ENCODE measurements around the gene MGST2. TPM values are rescaled to one million over a fixed set of nuclear protein-coding genes. Genes with fewer than 3 reads are reported as not detected.

Gene MGST2
- total RNA-seq, 8 experiments from 2014 or later = 4.9 to 44.0 (median 9.1) TPM

DNA sequence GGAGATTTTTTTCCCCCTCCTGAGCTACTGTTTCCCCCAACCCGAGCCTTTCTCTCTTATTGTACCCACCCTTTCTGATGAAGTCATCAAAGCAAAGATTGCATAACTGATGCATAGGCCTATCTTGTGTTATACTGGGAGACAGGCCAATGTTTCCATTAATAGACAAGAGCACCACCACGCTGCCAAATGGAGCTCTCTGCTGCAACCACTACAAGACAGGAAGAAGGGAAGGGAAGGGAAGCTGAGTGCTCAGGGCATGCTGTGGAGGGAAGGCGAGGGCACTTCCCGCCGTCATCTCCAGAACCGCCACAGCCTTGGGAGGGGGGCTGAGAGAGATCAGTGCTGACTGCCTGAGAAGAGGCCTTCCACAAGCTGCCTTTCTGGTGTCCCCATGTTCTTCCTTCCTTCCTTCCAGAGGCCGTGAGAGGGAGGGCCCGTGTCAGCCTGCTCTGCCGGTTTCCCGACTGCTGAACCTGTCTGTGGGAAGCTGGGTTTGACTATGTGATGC, 75.0 kb downstream of the MGST2 start:
- in situ Hi-C loops (cut with MboI; ENCODE audit: low pct_unique_long_range_greater_than_20kb in 2 of 9, low sequenced_read_pairs in 9 of 9, unreplicated experiment in 9 of 9) = loop anchor here in 4 of 9 experiments (25.0 kb wide), 4 partner anchors 247 to 522 kb away; partner anchors contain the start of gene MAML3 (in 1 of the 4)
- Histone ChIP-seq H3K4me3 (no peak overlapping the region), H3K4me1 (replicated peaks in 1 of 2) (peaks cover 31 to 45% of the 10 kb centered on the region in 2 donors), H3K27ac (peak overlapping the region; percentile 55 to 76)
- peak; percentile 70 to 96 (median 82) for ATAC-seq (replicated peaks in 6 of 8)
- 0 to 84% (median 73%) methylated on average over 1 to 10 of the region's 10 CpGs; no CpG with 5 or more reads in 4 of the 10 experiments for WGBS, 10 experiments

DNA sequence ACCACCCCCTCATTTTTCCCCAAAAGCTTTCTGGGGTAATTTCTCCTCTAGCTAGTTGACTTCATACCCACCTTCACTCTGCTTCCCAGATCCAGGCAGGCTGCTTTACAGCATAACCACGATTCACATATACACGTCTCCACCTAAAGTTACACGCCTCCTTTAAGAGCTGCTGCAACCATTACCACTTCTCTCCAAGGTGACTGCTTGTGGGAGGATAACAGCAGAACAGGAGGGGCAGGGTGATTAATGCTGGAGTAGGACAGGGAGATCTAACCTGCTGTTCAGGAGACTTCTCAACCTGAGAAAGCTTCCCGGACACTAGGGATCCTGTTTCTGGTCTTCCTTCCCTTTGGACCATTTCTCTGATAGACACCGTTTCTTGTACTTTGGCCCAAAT, 77.4 kb downstream of the MGST2 start:
- Histone ChIP-seq H3K27ac (no peak overlapping the region), H3K4me1 (replicated peaks in 1 of 2) (peaks cover 33 to 52% of the 10 kb centered on the region in 2 donors), H3K4me3 (no peak overlapping the region)
- in situ Hi-C loops (cut with MboI; ENCODE audit: low pct_unique_long_range_greater_than_20kb in 2 of 9, low sequenced_read_pairs in 9 of 9, unreplicated experiment in 9 of 9) = loop anchor here in 4 of 9 experiments (25.0 kb wide), 4 partner anchors 244 to 519 kb away; partner anchors contain the start of gene MAML3 (in 1 of the 4)
- 70 to 100% (median 90%) methylated on average over 1 to 5 of the region's 5 CpGs; no CpG with 5 or more reads in 3 of the 10 experiments for WGBS, 10 experiments
- no peak for ATAC-seq (replicated peaks in 6 of 8)

DNA sequence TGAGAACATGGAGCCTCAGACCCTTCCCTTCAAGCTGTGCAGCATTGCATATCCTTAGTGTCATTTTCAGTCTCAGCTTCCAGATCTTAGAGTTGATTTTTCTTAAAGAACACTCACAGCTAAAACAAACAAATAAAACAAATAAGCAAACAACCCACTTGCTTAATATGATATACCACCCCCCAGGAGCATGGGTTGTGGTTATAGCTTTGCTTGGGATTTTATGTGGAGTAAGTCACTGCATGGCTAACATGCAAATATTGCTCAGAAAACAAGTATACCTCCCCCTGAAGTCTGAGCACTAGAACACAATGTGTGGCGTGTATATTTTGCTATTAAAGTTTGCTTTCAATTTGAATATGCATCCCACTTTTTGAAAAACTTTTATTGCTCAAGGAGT, 78.6 kb downstream of the MGST2 start:
- peak in 1 of 8 experiments; percentile 8 for ATAC-seq (replicated peaks in 6 of 8)
- H3K27ac ChIP-seq = no peak overlapping the region
- in situ Hi-C loops (cut with MboI; ENCODE audit: low pct_unique_long_range_greater_than_20kb in 2 of 9, low sequenced_read_pairs in 9 of 9, unreplicated experiment in 9 of 9) = loop anchor here in 4 of 9 experiments (25.0 kb wide), 4 partner anchors 243 to 518 kb away; partner anchors contain the start of gene MAML3 (in 1 of the 4)
- 0 to 100% (median 94%) methylated on average over 1 of the region's 1 CpG; no CpG with 5 or more reads in 4 of the 10 experiments for WGBS, 10 experiments
- H3K4me1 ChIP-seq (replicated peaks in 1 of 2) = peaks cover 33 to 56% of the 10 kb centered on the region in 2 donors
- no peak overlapping the region for H3K4me3 ChIP-seq

DNA sequence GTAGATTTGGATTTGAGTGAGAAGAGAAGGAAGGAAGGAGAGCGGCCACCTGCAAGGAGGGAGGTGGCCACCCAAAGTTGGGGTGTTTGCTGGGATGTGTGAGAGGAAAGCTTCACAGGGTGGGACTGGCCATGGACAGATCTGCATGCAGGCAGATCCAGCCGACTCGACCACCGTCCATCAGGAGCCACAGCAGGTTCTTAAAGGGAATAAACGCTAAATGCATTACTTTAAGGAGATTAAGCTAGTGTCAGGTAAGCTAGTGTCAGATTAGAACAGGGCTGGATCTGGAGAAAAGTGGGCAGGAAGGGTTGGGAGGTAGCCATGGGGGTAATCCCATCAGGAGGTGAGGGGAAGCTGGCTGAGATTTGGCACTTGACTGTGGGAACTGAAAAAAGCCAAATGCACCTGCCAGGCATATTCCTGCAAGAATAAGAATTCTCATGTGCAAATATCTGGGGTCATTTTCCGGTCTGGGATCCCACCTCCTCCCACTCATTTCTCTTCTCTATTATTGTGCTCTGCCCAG, 79.6 kb downstream of the MGST2 start:
- ATAC-seq (replicated peaks in 6 of 8) = no peak

DNA sequence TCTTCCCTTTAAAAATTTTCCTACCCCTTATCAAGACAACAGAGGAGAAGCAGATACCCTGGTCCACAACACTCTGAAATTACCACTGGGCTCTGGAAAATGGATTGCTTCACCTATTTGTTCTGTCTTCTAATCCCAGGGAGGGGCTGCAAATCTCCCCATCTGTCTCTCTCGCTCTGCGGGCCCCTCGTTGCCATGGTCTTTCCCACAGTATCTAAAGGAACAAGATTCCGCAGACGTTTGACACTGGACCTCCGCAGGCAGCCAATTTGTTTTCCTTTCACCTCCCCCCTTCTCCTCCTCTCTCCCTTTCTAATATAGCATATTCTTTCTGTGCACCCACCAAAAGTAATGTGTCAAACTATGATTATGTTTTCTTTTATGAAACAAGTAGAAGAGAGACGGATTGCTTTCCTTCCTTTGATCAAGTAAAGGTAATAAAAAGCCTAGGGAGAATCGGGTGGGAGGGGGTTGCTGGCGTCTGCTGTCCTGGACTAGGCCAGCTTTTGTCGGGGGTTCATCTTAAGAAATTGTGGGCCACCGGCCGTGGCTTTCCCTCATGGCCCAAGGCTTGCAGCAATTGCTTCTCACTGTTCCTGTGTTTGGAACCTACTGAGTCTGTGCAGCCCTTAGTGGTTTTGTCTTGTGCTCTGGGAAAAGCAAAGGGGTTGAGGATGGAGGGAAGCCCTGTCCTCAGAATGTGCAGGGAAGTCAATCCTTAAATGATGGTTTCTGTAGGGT, 81.0 kb downstream of the MGST2 start:
- Histone ChIP-seq H3K4me3 (peak overlapping the region in 3 of 5 donors; percentile 2 to 11 (median 5)), H3K27ac (peak overlapping the region; percentile 44 to 46), H3K4me1 (replicated peaks in 1 of 2) (peaks cover 25 to 52% of the 10 kb centered on the region in 2 donors)
- peak in 5 of 8 experiments; percentile 90 to 95 (median 94) for ATAC-seq (replicated peaks in 6 of 8)
- in situ Hi-C loops (cut with MboI; ENCODE audit: low pct_unique_long_range_greater_than_20kb in 2 of 9, low sequenced_read_pairs in 9 of 9, unreplicated experiment in 9 of 9) = loop anchor here in 4 of 9 experiments (25.0 kb wide), 4 partner anchors 241 to 516 kb away; partner anchors contain the start of gene MAML3 (in 1 of the 4)
- WGBS, 10 experiments = 0 to 82% (median 8%) methylated on average over 3 to 11 of the region's 12 CpGs; no CpG with 5 or more reads in 3 of the 10 experiments

More for the DNA sequence above, 79.6 kb downstream of the MGST2 start:
- H3K4me3 ChIP-seq = no peak overlapping the region
- peaks cover 34 to 59% of the 10 kb centered on the region in 2 donors for H3K4me1 ChIP-seq (replicated peaks in 1 of 2)
- in situ Hi-C loops (cut with MboI; ENCODE audit: low pct_unique_long_range_greater_than_20kb in 2 of 9, low sequenced_read_pairs in 9 of 9, unreplicated experiment in 9 of 9) = loop anchor here in 4 of 9 experiments (25.0 kb wide), 4 partner anchors 242 to 517 kb away; partner anchors contain the start of gene MAML3 (in 1 of the 4)
- no peak overlapping the region for H3K27ac ChIP-seq
- 40 to 94% (median 81%) methylated on average over 1 to 5 of the region's 6 CpGs; no CpG with 5 or more reads in 3 of the 10 experiments for WGBS, 10 experiments

DNA sequence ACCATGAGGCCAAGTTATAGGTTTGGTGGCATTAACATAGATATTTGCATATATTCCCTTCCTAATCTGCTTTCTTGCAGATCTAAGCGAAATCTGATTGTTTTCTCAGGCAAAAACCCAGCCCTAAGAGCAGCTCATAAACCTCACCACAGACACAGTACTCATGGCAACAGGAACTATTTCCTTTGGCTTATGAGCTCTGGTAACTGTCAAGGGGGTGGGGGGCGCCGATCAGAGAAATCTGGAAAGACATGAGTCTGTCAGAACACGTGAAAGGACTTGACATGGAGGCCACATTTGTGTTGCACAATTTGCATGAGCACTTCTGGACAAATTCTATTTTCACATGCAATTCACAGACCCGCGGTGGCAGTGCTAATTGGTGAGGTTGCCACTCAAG, 83.7 kb downstream of the MGST2 start:
- peaks cover 28 to 39% of the 10 kb centered on the region in 2 donors for H3K4me1 ChIP-seq (replicated peaks in 1 of 2)
- in situ Hi-C loops (cut with MboI; ENCODE audit: low pct_unique_long_range_greater_than_20kb in 2 of 9, low sequenced_read_pairs in 9 of 9, unreplicated experiment in 9 of 9) = loop anchor here in 4 of 9 experiments (25.0 kb wide), 4 partner anchors 238 to 513 kb away; partner anchors contain the start of gene MAML3 (in 1 of the 4)
- WGBS, 10 experiments = 60 to 90% (median 82%) methylated on average over 1 to 6 of the region's 6 CpGs; no CpG with 5 or more reads in 2 of the 10 experiments
- no peak overlapping the region for H3K27ac ChIP-seq
- peak in 2 of 8 experiments; percentile 30 to 35 for ATAC-seq (replicated peaks in 6 of 8)
- H3K4me3 ChIP-seq = no peak overlapping the region

DNA sequence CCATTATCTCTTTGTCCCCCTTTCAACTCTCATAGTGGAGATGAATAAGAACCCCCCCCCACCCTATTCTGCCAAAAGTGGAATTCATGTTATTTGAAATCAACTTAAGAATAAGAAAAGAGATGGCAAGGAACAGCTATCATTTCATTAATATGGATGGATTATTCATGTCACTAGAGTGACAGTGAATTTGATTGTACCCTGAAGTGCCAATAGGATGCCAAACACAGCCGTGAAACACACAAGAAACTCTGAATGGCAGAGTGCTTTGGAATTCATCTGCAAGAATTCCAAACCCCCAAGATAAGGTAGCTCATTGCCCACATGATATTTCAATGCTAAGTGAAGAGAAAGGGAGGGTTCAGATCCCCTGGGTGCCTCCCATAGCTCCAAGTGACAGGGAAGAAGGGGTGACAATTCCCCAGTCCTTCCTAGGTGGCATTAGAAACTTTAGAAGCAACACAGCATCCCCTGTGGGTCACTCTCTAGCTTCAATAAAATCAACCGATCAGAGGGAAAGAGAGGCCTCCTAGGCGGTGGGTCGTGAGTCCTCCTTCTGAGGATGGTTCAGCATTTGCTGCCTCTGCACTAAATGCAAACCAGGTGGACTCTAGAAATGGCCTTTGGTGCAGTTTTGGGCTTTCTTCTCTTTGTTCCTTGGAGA, 84.3 kb downstream of the MGST2 start:
- ATAC-seq (replicated peaks in 6 of 8) = no peak
- WGBS, 10 experiments = 0 to 100% (median 90%) methylated on average over 1 to 4 of the region's 4 CpGs; no CpG with 5 or more reads in 3 of the 10 experiments
- Histone ChIP-seq H3K4me3 (no peak overlapping the region), H3K27ac (no peak overlapping the region), H3K4me1 (replicated peaks in 1 of 2) (peaks cover 28 to 38% of the 10 kb centered on the region in 2 donors)
- in situ Hi-C loops (cut with MboI; ENCODE audit: low pct_unique_long_range_greater_than_20kb in 2 of 9, low sequenced_read_pairs in 9 of 9, unreplicated experiment in 9 of 9) = loop anchor here in 4 of 9 experiments (25.0 kb wide), 4 partner anchors 237 to 512 kb away; partner anchors contain the start of gene MAML3 (in 1 of the 4)

DNA sequence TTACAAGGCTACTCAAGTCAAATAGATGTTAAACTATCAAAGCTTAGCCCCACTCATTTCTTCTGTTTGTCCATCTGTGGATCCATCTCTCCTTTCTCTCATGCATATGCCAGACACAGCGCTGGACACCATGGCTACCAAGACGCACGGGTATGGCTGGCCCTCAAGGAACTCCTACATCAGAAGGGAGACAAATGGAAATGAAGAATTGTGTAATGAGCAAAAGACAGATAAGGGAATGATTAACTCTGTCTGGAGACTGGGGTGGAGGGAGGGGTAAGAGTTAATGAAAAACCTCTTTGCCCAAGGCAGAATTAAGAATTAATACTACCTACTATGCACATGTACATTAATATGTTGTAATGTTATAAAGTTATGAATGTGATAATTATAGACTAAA, 88.1 kb downstream of the MGST2 start:
- H3K27ac ChIP-seq = no peak overlapping the region
- ATAC-seq (replicated peaks in 6 of 8) = no peak
- H3K4me3 ChIP-seq = no peak overlapping the region
- 20 to 90% (median 80%) methylated on average over 1 to 3 of the region's 3 CpGs; no CpG with 5 or more reads in 3 of the 10 experiments for WGBS, 10 experiments
- in situ Hi-C loops (cut with MboI; ENCODE audit: low pct_unique_long_range_greater_than_20kb in 2 of 9, low sequenced_read_pairs in 9 of 9, unreplicated experiment in 9 of 9) = no loop called here
- peaks cover 7 to 11% of the 10 kb centered on the region in 2 donors for H3K4me1 ChIP-seq (replicated peaks in 1 of 2)

Other genes with a start within 250 kb of the MGST2 start
- 10 to 100 TPM in 3 of 8 experiments, 1 to 10 TPM in 5; 4.1 to 21.7 (median 8.0) TPM for gene RAB33B, start 211.7 kb upstream of the MGST2 start, total RNA-seq
- gene SETD7, start 109.6 kb upstream of the MGST2 start, total RNA-seq = 10 to 100 TPM; 11.6 to 51.6 (median 32.7) TPM

Data from motor neuron (in vitro differentiated cells).